Activated T-cell treated with anti-CD3 and anti-CD28 coated beads for 4 hours (primary cell): ENCODE measurements around the gene FER.
"Not testable (repeated sequence)": the region's sequence is repeated elsewhere in the genome, so short reads cannot be mapped to it uniquely, and the experiment has no call there.

Source experiments
- DNase-seq: peaks from one replicate; pipeline ENCODE4 v3.0.0-alpha.2; 2020

FER gene

GRCh38 chr5:108899244-108899643, 151.5 kb downstream of the FER start:
- not testable (repeated sequence) for DNase-seq

- DNase-seq = no peak
Observed at GRCh38 chr5:108900668-108901067, 153.0 kb downstream of the FER start.

- DNase-seq = no peak
Observed at GRCh38 chr5:108905805-108906204, 158.1 kb downstream of the FER start.

GRCh38 chr5:108910627-108911026, 162.9 kb downstream of the FER start:
- no peak for DNase-seq

- DNase-seq = no peak
Observed at GRCh38 chr5:108911055-108911454, 163.4 kb downstream of the FER start.

GRCh38 chr5:108917596-108917995, 169.9 kb downstream of the FER start:
- DNase-seq = no peak

- no peak for DNase-seq
Observed at GRCh38 chr5:108919591-108920326, 172.1 kb downstream of the FER start.

- no peak for DNase-seq
Observed at GRCh38 chr5:108924457-108924961, 176.8 kb downstream of the FER start.

- DNase-seq = no peak
Observed at GRCh38 chr5:108925073-108925472, 177.4 kb downstream of the FER start.

- DNase-seq = no peak
Observed at GRCh38 chr5:108930107-108930506, 182.4 kb downstream of the FER start.

- no peak for DNase-seq
Observed at GRCh38 chr5:108935611-108936010, 187.9 kb downstream of the FER start.

- DNase-seq = no peak
Observed at GRCh38 chr5:108937221-108937620, 189.5 kb downstream of the FER start.

GRCh38 chr5:108940506-108940905, 192.8 kb downstream of the FER start:
- no peak for DNase-seq

- no peak for DNase-seq
Observed at GRCh38 chr5:108941746-108942145, 194.0 kb downstream of the FER start.

GRCh38 chr5:108942701-108943100, 195.0 kb downstream of the FER start:
- no peak for DNase-seq

- no peak for DNase-seq
Observed at GRCh38 chr5:108945094-108945493, 197.4 kb downstream of the FER start.

GRCh38 chr5:108946008-108946407, 198.3 kb downstream of the FER start:
- DNase-seq = no peak

GRCh38 chr5:108947164-108947563, 199.5 kb downstream of the FER start:
- DNase-seq = no peak

- DNase-seq = no peak
Observed at GRCh38 chr5:108950276-108950675, 202.6 kb downstream of the FER start.

GRCh38 chr5:108953940-108954339, 206.2 kb downstream of the FER start:
- DNase-seq = no peak

- no peak for DNase-seq
Observed at GRCh38 chr5:108957333-108957732, 209.6 kb downstream of the FER start.

GRCh38 chr5:108966910-108967309, 219.2 kb downstream of the FER start:
- DNase-seq = no peak

GRCh38 chr5:108974594-108974993, 226.9 kb downstream of the FER start:
- DNase-seq = no peak

- DNase-seq = no peak
Observed at GRCh38 chr5:108975697-108976096, 228.0 kb downstream of the FER start.

- DNase-seq = no peak
Observed at GRCh38 chr5:108983461-108984092, 235.9 kb downstream of the FER start.
